H7 (cell line): ENCODE measurements around the gene ADGRV1. TPM values are rescaled to one million over a fixed set of nuclear protein-coding genes. Genes with fewer than 3 reads are reported as not detected.
A peak's percentile ranks its signal among the peaks of the same experiment; 100 is the strongest.

ENCODE experiments used
- DNase-seq: peaks from one replicate; pipeline ENCODE4 v3.0.0; 2012
- H3K27me3 ChIP-seq: 2 replicates; pipeline ENCODE4 v1.6.0; 2011; ENCODE audit warnings: mild to moderate bottlenecking, low read length; ENCODE audit not compliant: control insufficient read depth, insufficient read depth
- H3K36me3 ChIP-seq: replicated peaks from 2 replicates; pipeline ENCODE4 v1.5.1; 2011; ENCODE audit warnings: low read length; ENCODE audit not compliant: control insufficient read depth, insufficient read depth
- H3K4me3 ChIP-seq: 2 replicates; pipeline ENCODE4 v1.5.1; 2011; ENCODE audit warnings: low read depth, mild to moderate bottlenecking, control low read depth, low read length, moderate library complexity; ENCODE audit not compliant: insufficient read depth
- total RNA-seq: library from RNA; depleted of rRNA; stranded (reverse); fragments of >200 nt; shearing (Covaris generic); gene quantifications from 2 replicates; pipeline ENCODE4 v1.2.3, GENCODE V29; 2014

The ADGRV1 gene
- total RNA-seq, 1 experiment from 2014 or later = 28.8 TPM

DNA sequence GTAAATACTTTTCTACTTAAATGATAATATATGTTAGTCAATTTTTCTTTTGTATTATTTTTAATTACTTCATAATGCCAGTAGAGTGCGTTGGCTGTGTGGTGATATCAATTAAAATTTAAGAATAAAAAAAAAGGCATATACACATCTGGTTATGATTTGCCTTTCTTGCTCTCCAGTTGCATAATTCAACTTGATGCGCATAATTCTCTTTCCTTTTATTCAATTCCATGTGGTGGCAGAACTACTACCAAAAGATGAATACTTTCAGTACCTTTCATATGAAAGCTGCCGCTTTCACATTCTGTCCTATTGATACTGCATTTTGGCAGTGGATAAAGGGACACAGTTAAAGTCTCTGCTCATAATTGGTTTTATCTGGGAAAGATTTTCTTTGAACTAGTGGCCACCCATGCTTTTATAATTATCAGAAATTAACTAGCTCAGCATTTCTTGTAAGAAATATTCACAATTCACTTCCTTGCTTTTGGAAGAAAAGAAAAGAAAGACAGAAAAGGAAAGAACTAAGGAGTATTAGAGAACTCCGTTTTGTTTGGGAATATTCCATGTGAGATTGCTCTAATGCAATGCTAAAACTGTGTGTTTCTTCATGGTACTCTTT lies 12.3 kb upstream of the ADGRV1 start:
- DNase-seq = no peak
- H3K36me3 ChIP-seq = no peaks in the 10 kb centered on the region
- no peaks in the 10 kb centered on the region for H3K27me3 ChIP-seq
- no peak overlapping the region for H3K4me3 ChIP-seq

DNA sequence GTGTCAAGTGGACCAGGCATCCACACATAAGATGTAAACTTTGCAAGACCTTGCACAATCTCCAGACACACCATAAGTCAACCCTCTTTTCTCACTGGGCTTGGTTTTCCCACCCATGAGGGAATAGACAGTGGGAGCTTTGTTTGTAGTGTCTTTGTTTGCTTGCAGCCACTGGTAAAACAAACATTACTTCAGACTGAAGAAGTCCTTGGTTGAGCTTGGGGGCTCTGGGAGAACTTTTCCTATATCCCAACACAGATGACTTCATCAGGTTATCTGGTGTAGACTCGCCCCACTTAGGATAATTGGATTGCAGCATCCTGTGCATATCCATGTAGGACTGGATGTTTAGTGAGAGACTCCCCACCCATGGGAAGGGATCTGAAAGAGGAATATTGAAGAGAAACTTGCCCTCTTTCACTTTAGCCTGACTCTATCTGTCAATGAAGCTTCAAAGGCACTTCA lies 11.5 kb upstream of the ADGRV1 start:
- DNase-seq = no peak
- H3K4me3 ChIP-seq = no peak overlapping the region
- H3K36me3 ChIP-seq = no peaks in the 10 kb centered on the region
- no peaks in the 10 kb centered on the region for H3K27me3 ChIP-seq

GRCh38 chr5:90548069-90548593 lies 10.5 kb upstream of the ADGRV1 start:
- no peak for DNase-seq
- H3K36me3 ChIP-seq = no peaks in the 10 kb centered on the region

GRCh38 chr5:90549223-90549622 lies 9.4 kb upstream of the ADGRV1 start:
- no peak overlapping the region for H3K4me3 ChIP-seq
- no peaks in the 10 kb centered on the region for H3K27me3 ChIP-seq
- no peaks in the 10 kb centered on the region for H3K36me3 ChIP-seq
- DNase-seq = no peak

More at GRCh38 chr5:90548069-90548593, 10.5 kb upstream of the ADGRV1 start:
- Histone ChIP-seq H3K27me3 (no peaks in the 10 kb centered on the region), H3K4me3 (no peak overlapping the region)

DNA sequence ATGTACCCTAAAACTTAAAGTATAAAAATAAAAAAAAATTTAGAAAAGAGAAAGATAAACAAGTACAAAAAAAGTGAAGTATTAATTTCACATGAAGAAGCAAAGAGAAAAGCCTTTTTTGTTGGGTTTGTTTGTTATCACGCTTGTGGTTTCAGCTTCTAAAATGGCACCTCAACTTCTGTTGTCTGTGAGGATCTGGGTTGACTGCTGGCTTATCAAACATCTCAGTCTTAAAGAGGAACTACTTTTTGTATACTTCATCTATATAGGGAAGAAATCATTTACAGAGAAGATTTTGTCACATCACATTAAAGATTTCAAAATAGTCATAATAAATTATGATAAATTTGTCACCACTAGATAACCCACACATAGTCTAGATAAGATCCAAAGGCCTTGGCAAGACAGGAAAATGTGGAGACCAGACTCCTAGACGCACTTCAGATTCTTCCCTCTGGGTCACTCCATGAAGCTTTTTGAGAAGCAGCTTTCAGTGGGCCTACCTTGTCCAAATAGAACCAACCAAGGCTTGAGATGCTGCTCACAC lies 8.8 kb upstream of the ADGRV1 start:
- no peaks in the 10 kb centered on the region for H3K36me3 ChIP-seq
- no peaks in the 10 kb centered on the region for H3K27me3 ChIP-seq
- DNase-seq = no peak
- H3K4me3 ChIP-seq = no peak overlapping the region

- H3K27me3 ChIP-seq = no peaks in the 10 kb centered on the region
- no peaks in the 10 kb centered on the region for H3K36me3 ChIP-seq
- DNase-seq = no peak
- no peak overlapping the region for H3K4me3 ChIP-seq
Observed at GRCh38 chr5:90550963-90551362, 7.6 kb upstream of the ADGRV1 start.

GRCh38 chr5:90551376-90551775 lies 7.2 kb upstream of the ADGRV1 start:
- H3K27me3 ChIP-seq = no peaks in the 10 kb centered on the region
- no peaks in the 10 kb centered on the region for H3K36me3 ChIP-seq
- H3K4me3 ChIP-seq = no peak overlapping the region
- no peak for DNase-seq

DNA sequence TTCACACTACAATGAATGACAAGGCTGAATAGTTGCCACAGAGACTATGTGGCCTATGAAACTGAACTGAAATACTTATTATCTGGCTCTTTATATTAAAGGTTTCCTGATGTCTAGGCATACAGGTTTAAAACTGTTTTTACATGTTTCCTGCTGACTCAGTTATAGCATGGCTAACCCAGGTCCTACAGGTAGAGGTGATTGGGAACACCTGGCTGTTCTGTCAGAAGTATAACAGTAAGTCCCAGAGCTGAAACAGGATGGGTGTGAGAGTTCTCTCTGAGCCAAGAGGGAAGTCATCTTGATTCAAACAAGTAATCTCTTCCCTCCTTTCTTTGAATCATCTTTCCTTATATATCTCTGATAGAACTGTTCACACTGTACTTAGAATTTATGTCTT lies 4.9 kb upstream of the ADGRV1 start:
- no peaks in the 10 kb centered on the region for H3K36me3 ChIP-seq

DNA sequence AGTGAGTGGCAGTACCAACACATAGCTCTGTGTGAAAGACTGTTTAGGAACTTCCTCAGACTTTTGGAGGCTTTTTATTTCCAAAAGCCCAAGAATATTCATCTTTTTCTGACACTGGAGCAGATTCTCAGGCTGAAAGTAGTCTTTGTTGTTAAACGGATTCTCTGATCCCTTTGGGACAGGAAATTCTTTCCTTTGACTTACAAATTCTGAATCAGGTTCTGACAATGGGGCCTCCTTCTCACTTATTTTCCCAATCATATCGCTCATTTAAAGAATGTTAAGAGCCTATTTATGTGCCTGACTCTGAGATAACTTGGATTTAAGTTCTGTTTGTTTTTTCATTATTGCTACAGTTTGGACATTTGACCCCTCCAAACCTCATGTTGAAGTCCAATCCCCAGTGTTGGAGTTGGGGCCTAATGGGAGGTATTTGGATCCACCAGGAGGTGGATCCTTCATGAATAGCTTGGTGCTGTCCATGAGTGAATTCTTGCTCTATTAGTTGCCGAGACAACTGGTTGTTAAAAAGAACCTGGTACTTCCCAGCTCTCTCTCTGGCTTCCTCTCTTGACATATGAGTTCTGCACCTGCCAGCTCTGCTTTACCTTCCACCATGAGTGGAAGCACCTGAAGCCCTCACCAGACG lies 4.1 kb upstream of the ADGRV1 start:
- H3K4me3 ChIP-seq = no peak overlapping the region
- no peak for DNase-seq
- H3K36me3 ChIP-seq = no peaks in the 10 kb centered on the region
- no peaks in the 10 kb centered on the region for H3K27me3 ChIP-seq

More for the DNA sequence above, 4.9 kb upstream of the ADGRV1 start:
- H3K4me3 ChIP-seq = no peak overlapping the region
- H3K27me3 ChIP-seq = no peaks in the 10 kb centered on the region
- DNase-seq = no peak

DNA sequence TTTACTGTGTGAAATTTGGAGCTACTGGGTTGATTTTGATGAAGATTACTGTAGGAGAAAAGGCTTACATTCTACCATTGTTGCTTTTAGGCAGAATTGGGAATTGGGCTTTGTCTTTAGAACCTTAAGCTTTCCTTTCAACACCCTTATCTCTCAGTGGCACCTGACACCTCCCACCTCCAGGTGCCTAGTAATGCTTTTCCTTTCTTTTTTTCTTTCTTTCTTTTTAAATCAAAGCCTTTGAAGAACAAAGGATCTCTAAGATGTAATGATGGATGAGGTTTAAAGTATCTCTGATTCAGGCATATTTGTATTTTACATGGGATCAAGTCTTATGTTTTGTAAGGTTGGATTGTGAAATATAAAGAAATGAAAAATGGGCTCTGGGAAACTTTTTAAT lies 2.9 kb upstream of the ADGRV1 start:
- Histone ChIP-seq H3K27me3 (no peaks in the 10 kb centered on the region), H3K36me3 (no peaks in the 10 kb centered on the region), H3K4me3 (no peak overlapping the region)
- DNase-seq = no peak

DNA sequence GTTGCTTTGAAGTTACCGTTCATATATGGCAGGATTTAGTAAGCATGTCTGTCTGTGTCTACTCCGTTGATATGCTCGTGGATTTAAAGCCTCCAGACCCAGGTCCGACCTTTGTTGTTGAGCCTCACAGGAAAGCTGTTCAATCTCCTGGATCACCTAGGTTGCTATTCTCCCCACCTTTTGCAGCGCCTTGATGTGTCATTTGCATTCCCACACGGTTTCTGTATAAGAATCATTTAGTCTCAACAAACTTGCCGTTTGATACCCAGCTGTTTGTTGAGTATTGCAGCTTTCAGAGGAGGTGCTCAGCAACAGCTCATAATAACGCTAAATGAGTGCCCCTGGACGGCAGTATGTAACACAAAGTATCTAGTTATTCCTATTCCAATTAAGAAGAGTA lies 1.2 kb upstream of the ADGRV1 start:
- H3K27me3 ChIP-seq = no peaks in the 10 kb centered on the region
- H3K36me3 ChIP-seq = no peaks in the 10 kb centered on the region
- no peak for DNase-seq
- H3K4me3 ChIP-seq = peak overlapping the region; percentile 82

- DNase-seq = no peak
- Histone ChIP-seq H3K27me3 (no peaks in the 10 kb centered on the region), H3K36me3 (no peaks in the 10 kb centered on the region), H3K4me3 (peak overlapping the region; percentile 82)
Observed at GRCh38 chr5:90557871-90558270, 726 bp upstream of the ADGRV1 start.

DNA sequence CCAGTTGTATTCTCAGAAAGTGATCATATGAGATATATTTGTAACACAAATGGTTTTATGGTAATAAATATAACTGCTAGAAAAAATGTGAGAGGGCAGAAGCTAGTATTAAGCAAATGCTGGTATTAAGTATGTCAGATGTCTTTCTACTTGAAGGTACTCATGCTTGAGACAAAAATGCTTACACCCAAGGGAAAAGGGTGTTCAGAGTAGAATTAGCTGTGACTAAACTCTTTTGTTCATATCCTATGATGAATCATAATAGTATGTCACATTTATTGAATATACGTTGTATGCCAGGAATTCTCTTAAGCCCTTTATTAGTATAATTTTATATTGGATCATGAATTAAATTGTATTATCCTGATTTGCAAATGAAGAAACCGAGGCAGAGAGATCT lies 2.2 kb downstream of the ADGRV1 start:
- no peaks in the 10 kb centered on the region for H3K36me3 ChIP-seq
- H3K27me3 ChIP-seq = no peaks in the 10 kb centered on the region
- H3K4me3 ChIP-seq = no peak overlapping the region
- no peak for DNase-seq

DNA sequence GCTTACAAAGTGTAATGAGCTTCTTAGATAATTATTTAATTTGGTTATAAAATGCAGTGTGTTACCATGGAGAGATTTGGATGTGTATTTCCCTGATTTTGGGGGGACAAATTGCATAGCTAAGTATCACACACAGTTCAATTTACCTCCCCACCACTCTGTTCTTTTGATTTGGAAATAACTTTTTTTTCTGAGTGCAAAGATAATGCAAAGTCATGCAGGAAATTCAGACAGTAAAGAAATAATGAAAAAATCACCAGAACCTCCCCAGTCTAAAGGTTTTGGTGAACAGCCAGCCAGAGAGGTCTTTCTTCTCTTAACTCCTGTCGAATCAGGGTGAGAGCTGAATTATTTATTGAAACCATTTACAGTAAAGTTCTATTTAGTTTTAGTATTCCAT lies 3.2 kb downstream of the ADGRV1 start:
- Histone ChIP-seq H3K27me3 (no peaks in the 10 kb centered on the region), H3K4me3 (no peak overlapping the region), H3K36me3 (no peaks in the 10 kb centered on the region)
- DNase-seq = no peak

- no peaks in the 10 kb centered on the region for H3K36me3 ChIP-seq
Observed at GRCh38 chr5:90562341-90562740, 3.7 kb downstream of the ADGRV1 start.

More at GRCh38 chr5:90562341-90562740, 3.7 kb downstream of the ADGRV1 start:
- H3K4me3 ChIP-seq = no peak overlapping the region
- no peak for DNase-seq
- H3K27me3 ChIP-seq = no peaks in the 10 kb centered on the region
